A673 (cell line): ENCODE results near the gene KCNIP2. TPM values are rescaled to one million over a fixed set of nuclear protein-coding genes. Genes with fewer than 3 reads are reported as not detected.

Source experiments
- BruUV-seq: library from RNA; stranded (reverse); fragments of 400-500 nt; replicated peaks from 2 replicates; lab custom pipeline; 2021; lab: Mats Ljungman, UMichigan
- CTCF ChIA-PET: fragments of 300-600 bp; sonication (Branson Sonifier 250); formaldehyde crosslinking; loops from one replicate; lab custom pipeline; 2022; ENCODE audit warnings: antibody characterized with exemption; lab: Charles Lee
- POLR2A ChIA-PET: fragments of 300-600 bp; sonication (Branson Sonifier 250); formaldehyde crosslinking; loops from one replicate; lab custom pipeline; 2022; ENCODE audit warnings: antibody characterized with exemption; ENCODE audit not compliant: low non-redundant PET; lab: Charles Lee
- DNase-seq: peaks from one replicate; pipeline ENCODE4 v3.0.0-alpha.2; 2015; ENCODE audit warnings: low spot score
- H3K27ac ChIP-seq: fragments of 200-600 bp; sonication (generic); 2 replicates; pipeline ENCODE4 v1.5.1; 2016; ENCODE audit warnings: mixed run types, low read depth, mild to moderate bottlenecking, mixed read lengths, antibody characterized with exemption, low read length; ENCODE audit not compliant: poor library complexity, severe bottlenecking
- H3K27me3 ChIP-seq: fragments of 200-600 bp; sonication (generic); replicated peaks from 2 replicates; pipeline ENCODE4 v1.6.1; 2017; ENCODE audit warnings: mixed run types, low read depth, mild to moderate bottlenecking, mixed read lengths, antibody characterized with exemption, low read length; ENCODE audit not compliant: insufficient read depth, poor library complexity
- H3K36me3 ChIP-seq: fragments of 200-600 bp; sonication (generic); 2 replicates; pipeline ENCODE4 v1.6.1; 2016; ENCODE audit warnings: mixed run types, mild to moderate bottlenecking, mixed read lengths, antibody characterized with exemption, low read length; ENCODE audit not compliant: insufficient read depth, poor library complexity, severe bottlenecking
- H3K4me1 ChIP-seq: fragments of 200-600 bp; sonication (generic); 2 replicates; pipeline ENCODE4 v1.6.1; 2017; ENCODE audit warnings: mixed run types, mild to moderate bottlenecking, mixed read lengths, antibody characterized with exemption, low read length; ENCODE audit not compliant: insufficient read depth, poor library complexity, severe bottlenecking
- H3K4me3 ChIP-seq: fragments of 200-600 bp; sonication (generic); 2 replicates; pipeline ENCODE4 v1.5.1; 2016; ENCODE audit warnings: low read depth, mixed run types, mild to moderate bottlenecking, mixed read lengths, low read length; ENCODE audit not compliant: poor library complexity, severe bottlenecking
- H3K9me3 ChIP-seq: fragments of 200-600 bp; sonication (generic); 2 replicates; pipeline ENCODE4 v1.6.1; 2016; ENCODE audit warnings: mixed run types, low read depth, mild to moderate bottlenecking, mixed read lengths, antibody characterized with exemption, low read length; ENCODE audit not compliant: poor library complexity, severe bottlenecking
- CTCF ChIP-seq: fragments of 300-800, 200-600 bp; sonication (generic); conservative IDR thresholded peaks from 2 replicates; pipeline ENCODE4 v1.5.1; 2017; ENCODE audit warnings: low read depth, mild to moderate bottlenecking, antibody characterized with exemption, low read length, moderate library complexity, mixed read lengths
- EZH2 ChIP-seq: fragments of 200-600 bp; sonication (generic); IDR thresholded peaks from 2 replicates; pipeline ENCODE4 v1.6.1; 2017; ENCODE audit warnings: borderline replicate concordance, low read depth, mild to moderate bottlenecking, mixed read lengths, antibody characterized with exemption, low read length; ENCODE audit not compliant: poor library complexity, severe bottlenecking
- intact Hi-C: fragments of 100-400 bp; cut with micrococcal nuclease; formaldehyde crosslinking; loops from one replicate; pipeline ENCODE4 v1.10.0; 2022; ENCODE audit not compliant: unreplicated experiment
- total RNA-seq: library from RNA; stranded (reverse); gene quantifications from 2 replicates; pipeline ENCODE4 v1.2.3, GENCODE V29; 2021

Gene KCNIP2
- total RNA-seq, 1 experiment from 2014 or later, result 0.86 TPM

GRCh38 chr10:101889256-101890210, 45.9 kb upstream of the KCNIP2 start:
- Histone ChIP-seq H3K36me3 (no peaks in the 10 kb centered on the region), H3K9me3 (no peaks in the 10 kb centered on the region), H3K27ac (no peak overlapping the region), H3K27me3 (no peaks in the 10 kb centered on the region), H3K4me1 (no peaks in the 10 kb centered on the region), H3K4me3 (no peak overlapping the region)
- DNase-seq, result peak; percentile 83
- BruUV-seq, result no TSS peak
- peak; percentile 94 for TF ChIP-seq CTCF
- no peak for TF ChIP-seq EZH2
- intact Hi-C loops, result loop anchor here (1.0 to 2.0 kb wide), 2 partner anchors 119 to 184 kb away; no protein-coding TSS in a partner anchor
- POLR2A ChIA-PET, result interaction anchor here (0.5 kb wide), 2 partner anchors 197 to 1775 kb away, joined by 3 to 4 read pairs; no protein-coding TSS in a partner anchor
- CTCF ChIA-PET, result interaction anchor here (0.6 to 1.8 kb wide), 12 partner anchors 8 to 184 kb away, joined by 3 to 26 read pairs (median 6); partner anchors contain the start of gene KCNIP2

- POLR2A ChIA-PET, result no interaction called here
- TF ChIP-seq EZH2 (no peak), CTCF (no peak)
- intact Hi-C loops, result loop anchor here (2.0 kb wide), 1 partner anchor 120 kb away; no protein-coding TSS in a partner anchor
- no peaks in the 10 kb centered on the region for H3K9me3 ChIP-seq
- H3K27me3 ChIP-seq, result no peaks in the 10 kb centered on the region
- H3K27ac ChIP-seq, result no peak overlapping the region
- H3K4me1 ChIP-seq, result no peaks in the 10 kb centered on the region
- no peak overlapping the region for H3K4me3 ChIP-seq
- CTCF ChIA-PET, result interaction anchor here (1.0 to 2.6 kb wide), 2 partner anchors 120 to 122 kb away, joined by 4 to 12 read pairs; no protein-coding TSS in a partner anchor
- BruUV-seq, result no TSS peak
- no peaks in the 10 kb centered on the region for H3K36me3 ChIP-seq
- no peak for DNase-seq
Observed at GRCh38 chr10:101888251-101888949, 44.8 kb upstream of the KCNIP2 start.

- H3K4me3 ChIP-seq, result no peak overlapping the region
- intact Hi-C loops, result loop anchor here (2.0 kb wide), 1 partner anchor 121 kb away; no protein-coding TSS in a partner anchor
- H3K9me3 ChIP-seq, result no peaks in the 10 kb centered on the region
- H3K27me3 ChIP-seq, result no peaks in the 10 kb centered on the region
- CTCF ChIA-PET, result interaction anchor here (0.6 to 2.6 kb wide), 2 partner anchors 44 to 122 kb away, joined by 4 to 12 read pairs; no protein-coding TSS in a partner anchor
- H3K27ac ChIP-seq, result no peak overlapping the region
- BruUV-seq, result no TSS peak
- DNase-seq, result no peak
- H3K36me3 ChIP-seq, result no peaks in the 10 kb centered on the region
- TF ChIP-seq CTCF, result no peak
- H3K4me1 ChIP-seq, result no peaks in the 10 kb centered on the region
- POLR2A ChIA-PET, result no interaction called here
Observed at GRCh38 chr10:101887775-101888174, 44.2 kb upstream of the KCNIP2 start.
